ENCODE data around the gene PELI2. TPM values are rescaled to one million over a fixed set of nuclear protein-coding genes. Genes with fewer than 3 reads are reported as not detected.

PELI2 gene
- total and polyA plus RNA-seq, 2 donors from 2014 or later: 5.2 to 27.6 TPM

- Histone ChIP-seq H3K9me3 (ENCODE audit: control insufficient read depth in 2 of 3, insufficient read depth in 1 of 3, low read length in 3 of 3) (no peaks in the 10 kb centered on the region), H3K4me1 (ENCODE audit: control insufficient read depth in 2 of 3, insufficient read depth in 2 of 3, low read depth in 1 of 3, low read length in 3 of 3) (peaks cover 2 to 26% (median 16%) of the 10 kb centered on the region in 3 donors), H3K27ac (ENCODE audit: low read depth in 2 of 2, low read length in 2 of 2) (no peak overlapping the region), H3K27me3 (ENCODE audit: control insufficient read depth, insufficient read depth, low read length) (no peaks in the 10 kb centered on the region), H3K4me3 (ENCODE audit: low read length in 3 of 3) (no peak overlapping the region), H3K36me3 (ENCODE audit: control insufficient read depth in 2 of 3, insufficient read depth in 3 of 3, low read length in 3 of 3) (no peaks in the 10 kb centered on the region), H3K9ac (ENCODE audit: low read length in 3 of 3) (no peak overlapping the region)
- no peak for FAIRE-seq
- no peak for DNase-seq
- no peak for TF ChIP-seq CTCF (IDR thresholded peaks at IDR 0.05; ENCODE audit: borderline replicate concordance, extremely low read depth, insufficient read depth)
- intact Hi-C loops (cut with DNase I): no loop called here
These were observed 93.6 kb downstream of the PELI2 start for GRCh38 chr14:56211844-56212243.

- intact Hi-C loops (cut with DNase I): no loop called here
- Histone ChIP-seq H3K36me3 (ENCODE audit: control insufficient read depth in 2 of 3, insufficient read depth in 3 of 3, low read length in 3 of 3) (no peaks in the 10 kb centered on the region), H3K27ac (ENCODE audit: low read depth in 2 of 2, low read length in 2 of 2) (no peak overlapping the region), H3K27me3 (ENCODE audit: control insufficient read depth, insufficient read depth, low read length) (no peaks in the 10 kb centered on the region), H3K4me3 (ENCODE audit: low read length in 3 of 3) (no peak overlapping the region), H3K4me1 (ENCODE audit: control insufficient read depth in 2 of 3, insufficient read depth in 2 of 3, low read depth in 1 of 3, low read length in 3 of 3) (peaks cover 2 to 33% (median 20%) of the 10 kb centered on the region in 3 donors), H3K9me3 (ENCODE audit: control insufficient read depth in 2 of 3, insufficient read depth in 1 of 3, low read length in 3 of 3) (no peaks in the 10 kb centered on the region), H3K9ac (ENCODE audit: low read length in 3 of 3) (no peak overlapping the region)
- DNase-seq (peak in 1 of 5 donors; percentile 35), FAIRE-seq (no peak)
- TF ChIP-seq CTCF (IDR thresholded peaks at IDR 0.05; ENCODE audit: borderline replicate concordance, extremely low read depth, insufficient read depth): no peak
These were observed 94.3 kb downstream of the PELI2 start for GRCh38 chr14:56212521-56212920.

GRCh38 chr14:56213306-56213705, 95.1 kb downstream of the PELI2 start:
- DNase-seq: no peak
- H3K4me1 ChIP-seq (ENCODE audit: control insufficient read depth in 2 of 3, insufficient read depth in 2 of 3, low read depth in 1 of 3, low read length in 3 of 3): peaks cover 2 to 40% (median 16%) of the 10 kb centered on the region in 3 donors
- no peak overlapping the region for H3K9ac ChIP-seq (ENCODE audit: low read length in 3 of 3)
- no peak overlapping the region for H3K27ac ChIP-seq (ENCODE audit: low read depth in 2 of 2, low read length in 2 of 2)
- no peak for FAIRE-seq
- intact Hi-C loops (cut with DNase I): no loop called here
- no peaks in the 10 kb centered on the region for H3K36me3 ChIP-seq (ENCODE audit: control insufficient read depth in 2 of 3, insufficient read depth in 3 of 3, low read length in 3 of 3)
- no peak for TF ChIP-seq CTCF (IDR thresholded peaks at IDR 0.05; ENCODE audit: borderline replicate concordance, extremely low read depth, insufficient read depth)
- H3K9me3 ChIP-seq (ENCODE audit: control insufficient read depth in 2 of 3, insufficient read depth in 1 of 3, low read length in 3 of 3): no peaks in the 10 kb centered on the region
- no peak overlapping the region for H3K4me3 ChIP-seq (ENCODE audit: low read length in 3 of 3)
- H3K27me3 ChIP-seq (ENCODE audit: control insufficient read depth, insufficient read depth, low read length): no peaks in the 10 kb centered on the region

- FAIRE-seq: no peak
- no peak overlapping the region for H3K27ac ChIP-seq (ENCODE audit: low read depth in 2 of 2, low read length in 2 of 2)
- TF ChIP-seq CTCF (IDR thresholded peaks at IDR 0.05; ENCODE audit: borderline replicate concordance, extremely low read depth, insufficient read depth): no peak
- H3K27me3 ChIP-seq (ENCODE audit: control insufficient read depth, insufficient read depth, low read length): no peaks in the 10 kb centered on the region
- H3K4me1 ChIP-seq (ENCODE audit: control insufficient read depth in 2 of 3, insufficient read depth in 2 of 3, low read depth in 1 of 3, low read length in 3 of 3): peaks cover 2 to 47% (median 19%) of the 10 kb centered on the region in 3 donors
- H3K9ac ChIP-seq (ENCODE audit: low read length in 3 of 3): no peak overlapping the region
- H3K9me3 ChIP-seq (ENCODE audit: control insufficient read depth in 2 of 3, insufficient read depth in 1 of 3, low read length in 3 of 3): no peaks in the 10 kb centered on the region
- intact Hi-C loops (cut with DNase I): no loop called here
- H3K36me3 ChIP-seq (ENCODE audit: control insufficient read depth in 2 of 3, insufficient read depth in 3 of 3, low read length in 3 of 3): no peaks in the 10 kb centered on the region
- no peak overlapping the region for H3K4me3 ChIP-seq (ENCODE audit: low read length in 3 of 3)
- no peak for DNase-seq
These were observed 97.0 kb downstream of the PELI2 start for GRCh38 chr14:56215180-56215579.

All from kidney (tissue), 14 donors.